ENCODE data around the gene CA7.
A peak's percentile ranks its signal among the peaks of the same experiment; 100 is the strongest.
"Not testable (repeated sequence)": the region's sequence is repeated elsewhere in the genome, so short reads cannot be mapped to it uniquely, and the experiment has no call there.

The CA7 gene

GRCh38 chr16:66889622-66890021 lies 45.4 kb downstream of the CA7 start:
- intact Hi-C loops (cut with DNase I): no loop called here
- no peak for DNase-seq

- DNase-seq: no peak
- intact Hi-C loops (cut with DNase I): no loop called here
Observed at GRCh38 chr16:66890799-66891198, 46.6 kb downstream of the CA7 start.

- no peak for DNase-seq
- intact Hi-C loops (cut with DNase I): no loop called here
Observed at GRCh38 chr16:66891360-66891759, 47.1 kb downstream of the CA7 start.

- intact Hi-C loops (cut with DNase I): no loop called here
- no peak for DNase-seq
Observed at GRCh38 chr16:66891797-66892196, 47.6 kb downstream of the CA7 start.

- intact Hi-C loops (cut with DNase I): no loop called here
- no peak for DNase-seq
Observed at GRCh38 chr16:66894055-66894454, 49.8 kb downstream of the CA7 start.

- intact Hi-C loops (cut with DNase I): no loop called here
- DNase-seq: peak; percentile 34 to 86 (median 74)
Observed at GRCh38 chr16:66894948-66895688, 50.9 kb downstream of the CA7 start.

GRCh38 chr16:66895689-66895979 lies 51.4 kb downstream of the CA7 start:
- no peak for DNase-seq

GRCh38 chr16:66895999-66896398 lies 51.8 kb downstream of the CA7 start:
- intact Hi-C loops (cut with DNase I): no loop called here
- no peak for DNase-seq

More at GRCh38 chr16:66895689-66895979, 51.4 kb downstream of the CA7 start:
- intact Hi-C loops (cut with DNase I): no loop called here

- intact Hi-C loops (cut with DNase I); DNase-seq: not testable (repeated sequence)
Observed at GRCh38 chr16:66896682-66897081, 52.5 kb downstream of the CA7 start.

- intact Hi-C loops (cut with DNase I): no loop called here
- no peak for DNase-seq
Observed at GRCh38 chr16:66898207-66898606, 54.0 kb downstream of the CA7 start.

GRCh38 chr16:66898933-66899309 lies 54.7 kb downstream of the CA7 start:
- intact Hi-C loops (cut with DNase I): no loop called here
- no peak for DNase-seq

GRCh38 chr16:66899310-66899944 lies 55.2 kb downstream of the CA7 start:
- intact Hi-C loops (cut with DNase I): no loop called here
- DNase-seq: no peak

GRCh38 chr16:66899945-66900710 lies 55.9 kb downstream of the CA7 start:
- intact Hi-C loops (cut with DNase I): no loop called here
- DNase-seq: peak in 8 of 42 donors; percentile 13 to 64 (median 38)

- peak in 3 of 42 donors; percentile 15 to 31 (median 16) for DNase-seq
- intact Hi-C loops (cut with DNase I): no loop called here
Observed at GRCh38 chr16:66900721-66901441, 56.7 kb downstream of the CA7 start.

GRCh38 chr16:66901626-66902025 lies 57.4 kb downstream of the CA7 start:
- DNase-seq: no peak

GRCh38 chr16:66902648-66903543 lies 58.7 kb downstream of the CA7 start:
- DNase-seq: no peak
- intact Hi-C loops (cut with DNase I): no loop called here

More at GRCh38 chr16:66901626-66902025, 57.4 kb downstream of the CA7 start:
- intact Hi-C loops (cut with DNase I): no loop called here
